ENCODE data around the gene USP37. TPM values are rescaled to one million over a fixed set of nuclear protein-coding genes. Genes with fewer than 3 reads are reported as not detected.

The USP37 gene
- total RNA-seq, 1 experiment from 2014 or later: 16.4 TPM

GRCh38 chr2:218605432-218605831 is 37.3 kb upstream of the USP37 start:
- no peaks in the 10 kb centered on the region for H3K9me3 Mint-ChIP-seq (ENCODE audit: unreplicated experiment)
- H3K4me3 Mint-ChIP-seq (ENCODE audit: unreplicated experiment): no peak overlapping the region
- H3K4me1 Mint-ChIP-seq (ENCODE audit: insufficient read depth, unreplicated experiment): peaks cover 32% of the 10 kb centered on the region
- peak; percentile 32 for DNase-seq (ENCODE audit: unreplicated experiment)
- no peak overlapping the region for H3K27ac Mint-ChIP-seq (ENCODE audit: low read depth, unreplicated experiment)
- POLR2A ChIA-PET: no interaction called here
- CTCF ChIA-PET: no interaction called here
- intact Hi-C loops (cut with micrococcal nuclease): no loop called here
- TF ChIP-seq CTCF (IDR thresholded peaks at IDR 0.05; ENCODE audit: unreplicated experiment): no peak
- H3K36me3 Mint-ChIP-seq (ENCODE audit: insufficient read depth, unreplicated experiment): no peaks in the 10 kb centered on the region
- H3K27me3 Mint-ChIP-seq (ENCODE audit: insufficient read depth, unreplicated experiment): no peaks in the 10 kb centered on the region
- BruUV-seq (replicated peaks): no TSS peak

- no TSS peak for BruUV-seq (replicated peaks)
- Mint-ChIP-seq H3K27ac (ENCODE audit: low read depth, unreplicated experiment) (no peak overlapping the region), H3K9me3 (ENCODE audit: unreplicated experiment) (no peaks in the 10 kb centered on the region), H3K4me3 (ENCODE audit: unreplicated experiment) (no peak overlapping the region), H3K27me3 (ENCODE audit: insufficient read depth, unreplicated experiment) (no peaks in the 10 kb centered on the region), H3K36me3 (ENCODE audit: insufficient read depth, unreplicated experiment) (peaks cover 97% of the 10 kb centered on the region), H3K4me1 (ENCODE audit: insufficient read depth, unreplicated experiment) (no peaks in the 10 kb centered on the region)
- ChIA-PET CTCF (no interaction called here), POLR2A (interaction anchor here (1.0 to 1.2 kb wide), 2 partner anchors 9 to 15 kb away, joined by 3 to 4 read pairs; no protein-coding TSS in a partner anchor)
- DNase-seq (ENCODE audit: unreplicated experiment): no peak
- TF ChIP-seq CTCF (IDR thresholded peaks at IDR 0.05; ENCODE audit: unreplicated experiment): no peak
- intact Hi-C loops (cut with micrococcal nuclease): no loop called here
Measured at GRCh38 chr2:218585541-218585940, 17.4 kb upstream of the USP37 start.

- no peaks in the 10 kb centered on the region for H3K4me1 Mint-ChIP-seq (ENCODE audit: insufficient read depth, unreplicated experiment)
- CTCF ChIA-PET: no interaction called here
- no peaks in the 10 kb centered on the region for H3K9me3 Mint-ChIP-seq (ENCODE audit: unreplicated experiment)
- TF ChIP-seq CTCF (IDR thresholded peaks at IDR 0.05; ENCODE audit: unreplicated experiment): no peak
- intact Hi-C loops (cut with micrococcal nuclease): no loop called here
- no TSS peak for BruUV-seq (replicated peaks)
- no peak for DNase-seq (ENCODE audit: unreplicated experiment)
- H3K36me3 Mint-ChIP-seq (ENCODE audit: insufficient read depth, unreplicated experiment): peaks cover 92% of the 10 kb centered on the region
- H3K27ac Mint-ChIP-seq (ENCODE audit: low read depth, unreplicated experiment): peak overlapping the region; percentile 49
- POLR2A ChIA-PET: no interaction called here
- H3K4me3 Mint-ChIP-seq (ENCODE audit: unreplicated experiment): no peak overlapping the region
- H3K27me3 Mint-ChIP-seq (ENCODE audit: insufficient read depth, unreplicated experiment): no peaks in the 10 kb centered on the region
Measured at GRCh38 chr2:218583983-218584850, 16.1 kb upstream of the USP37 start.

- H3K9me3 Mint-ChIP-seq (ENCODE audit: unreplicated experiment): no peaks in the 10 kb centered on the region
- no peak overlapping the region for H3K4me3 Mint-ChIP-seq (ENCODE audit: unreplicated experiment)
- BruUV-seq (replicated peaks): no TSS peak
- ChIA-PET CTCF (interaction anchor here (0.7 to 1.2 kb wide), 2 partner anchors 20 to 68 kb away, joined by 3 to 6 read pairs; no protein-coding TSS in a partner anchor), POLR2A (interaction anchor here (0.8 to 1.3 kb wide), 3 partner anchors 11 to 90 kb away, joined by 3 to 4 read pairs (median 3); partner anchors contain the start of genes RNF25 and STK36)
- peaks cover 77% of the 10 kb centered on the region for H3K36me3 Mint-ChIP-seq (ENCODE audit: insufficient read depth, unreplicated experiment)
- no peaks in the 10 kb centered on the region for H3K27me3 Mint-ChIP-seq (ENCODE audit: insufficient read depth, unreplicated experiment)
- intact Hi-C loops (cut with micrococcal nuclease): no loop called here
- no peak overlapping the region for H3K27ac Mint-ChIP-seq (ENCODE audit: low read depth, unreplicated experiment)
- no peak for TF ChIP-seq CTCF (IDR thresholded peaks at IDR 0.05; ENCODE audit: unreplicated experiment)
- H3K4me1 Mint-ChIP-seq (ENCODE audit: insufficient read depth, unreplicated experiment): peaks cover 5% of the 10 kb centered on the region
- DNase-seq (ENCODE audit: unreplicated experiment): peak; percentile 35
Measured at GRCh38 chr2:218582076-218582475, 13.9 kb upstream of the USP37 start.
